BJ (cell line): ENCODE measurements around the gene DCHS2. TPM values are rescaled to one million over a fixed set of nuclear protein-coding genes. Genes with fewer than 3 reads are reported as not detected.

Experiments used
- CTCF ChIA-PET: fragments of 350-600 bp; formaldehyde crosslinking; extraction: SDS; loops from one replicate; lab custom pipeline; 2021; ENCODE audit warnings: antibody characterized with exemption, inconsistent platforms; lab: Yijun Ruan, JAX
- POLR2A ChIA-PET: fragments of 300-600 bp; sonication (Branson Sonifier 250); formaldehyde crosslinking; extraction: SDS; loops from one replicate; lab custom pipeline; 2021; ENCODE audit warnings: antibody characterized with exemption; lab: Charles Lee
- DNase-seq: peaks from one replicate; pipeline ENCODE4 v3.0.0-alpha.2; 2011; ENCODE audit warnings: low read depth
- H3K27me3 ChIP-seq: 2 replicates; pipeline ENCODE4 v1.6.0; 2011; ENCODE audit warnings: low read length; ENCODE audit not compliant: control insufficient read depth, insufficient read depth
- H3K36me3 ChIP-seq: 2 replicates; pipeline ENCODE4 v1.5.1; 2011; ENCODE audit warnings: low read length; ENCODE audit not compliant: control insufficient read depth, insufficient read depth
- H3K4me3 ChIP-seq: 2 replicates; pipeline ENCODE4 v1.5.1; 2011; ENCODE audit warnings: low read depth, mild to moderate bottlenecking, control low read depth, low read length
- polyA plus RNA-seq: library from polyadenylated mRNA; depleted of rRNA; stranded (reverse); fragments of >200 nt; gene quantifications from 2 replicates; pipeline ENCODE4 v1.2.3, GENCODE V29; 2011
- TF ChIP-seq, protein P1 (sequence below): IDR thresholded peaks from 2 replicates; pipeline ENCODE4 v1.5.1; 2011; ENCODE audit warnings: low read depth, mild to moderate bottlenecking, control low read depth, inconsistent platforms, low read length, moderate library complexity; ENCODE audit not compliant: insufficient read depth

Gene DCHS2
- polyA plus RNA-seq, 1 experiment = not detected

DNA sequence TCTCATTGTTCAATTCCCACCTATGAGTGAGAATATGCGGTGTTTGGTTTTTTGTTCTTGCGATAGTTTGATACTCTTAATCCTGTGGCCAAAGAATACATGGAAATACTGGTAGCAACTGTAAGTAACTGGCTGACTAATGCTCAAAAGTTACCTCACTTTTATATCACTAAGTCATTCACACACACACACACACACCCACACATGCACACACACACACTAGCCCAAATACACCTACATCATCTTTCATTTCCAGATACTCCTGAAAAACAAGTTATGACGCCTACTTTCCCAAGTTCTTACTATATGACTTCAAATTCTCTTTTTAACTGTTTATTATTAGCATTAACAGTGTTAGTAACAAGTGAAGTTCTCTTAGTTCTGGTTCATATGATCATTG lies 101.3 kb downstream of the DCHS2 start:
- no peak for DNase-seq
- ChIA-PET POLR2A (no interaction called here), CTCF (interaction anchor here (1.1 kb wide), 1 partner anchor 16 kb away, joined by 3 read pairs; no protein-coding TSS in a partner anchor)
- no peaks in the 10 kb centered on the region for H3K27me3 ChIP-seq
- TF ChIP-seq, protein P1, sequence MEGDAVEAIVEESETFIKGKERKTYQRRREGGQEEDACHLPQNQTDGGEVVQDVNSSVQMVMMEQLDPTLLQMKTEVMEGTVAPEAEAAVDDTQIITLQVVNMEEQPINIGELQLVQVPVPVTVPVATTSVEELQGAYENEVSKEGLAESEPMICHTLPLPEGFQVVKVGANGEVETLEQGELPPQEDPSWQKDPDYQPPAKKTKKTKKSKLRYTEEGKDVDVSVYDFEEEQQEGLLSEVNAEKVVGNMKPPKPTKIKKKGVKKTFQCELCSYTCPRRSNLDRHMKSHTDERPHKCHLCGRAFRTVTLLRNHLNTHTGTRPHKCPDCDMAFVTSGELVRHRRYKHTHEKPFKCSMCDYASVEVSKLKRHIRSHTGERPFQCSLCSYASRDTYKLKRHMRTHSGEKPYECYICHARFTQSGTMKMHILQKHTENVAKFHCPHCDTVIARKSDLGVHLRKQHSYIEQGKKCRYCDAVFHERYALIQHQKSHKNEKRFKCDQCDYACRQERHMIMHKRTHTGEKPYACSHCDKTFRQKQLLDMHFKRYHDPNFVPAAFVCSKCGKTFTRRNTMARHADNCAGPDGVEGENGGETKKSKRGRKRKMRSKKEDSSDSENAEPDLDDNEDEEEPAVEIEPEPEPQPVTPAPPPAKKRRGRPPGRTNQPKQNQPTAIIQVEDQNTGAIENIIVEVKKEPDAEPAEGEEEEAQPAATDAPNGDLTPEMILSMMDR = no peak
- no peaks in the 10 kb centered on the region for H3K36me3 ChIP-seq
- no peak overlapping the region for H3K4me3 ChIP-seq

DNA sequence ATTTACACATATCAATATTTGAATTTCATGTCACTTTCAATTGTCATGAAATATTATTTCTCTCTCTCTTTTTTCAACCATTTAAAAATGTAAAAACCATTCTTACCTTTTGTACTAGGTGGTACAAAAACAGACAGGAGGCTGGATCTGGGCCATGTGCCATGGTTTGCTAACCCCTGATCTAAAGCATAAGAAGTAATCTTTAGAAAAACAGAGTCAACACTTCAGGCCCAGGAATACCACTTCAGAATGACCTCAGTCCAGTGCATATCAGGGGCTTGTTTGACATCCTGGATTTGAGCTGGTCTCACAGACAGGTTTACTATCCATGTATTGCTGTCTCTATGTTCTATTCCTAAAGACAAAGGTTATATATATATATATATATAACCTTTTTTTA lies 102.5 kb downstream of the DCHS2 start:
- H3K27me3 ChIP-seq = no peaks in the 10 kb centered on the region
- ChIA-PET POLR2A (no interaction called here), CTCF (interaction anchor here (1.1 kb wide), 1 partner anchor 17 kb away, joined by 3 read pairs; no protein-coding TSS in a partner anchor)
- no peak overlapping the region for H3K4me3 ChIP-seq
- no peak for DNase-seq
- TF ChIP-seq, protein P1 = no peak
- H3K36me3 ChIP-seq = no peaks in the 10 kb centered on the region

DNA sequence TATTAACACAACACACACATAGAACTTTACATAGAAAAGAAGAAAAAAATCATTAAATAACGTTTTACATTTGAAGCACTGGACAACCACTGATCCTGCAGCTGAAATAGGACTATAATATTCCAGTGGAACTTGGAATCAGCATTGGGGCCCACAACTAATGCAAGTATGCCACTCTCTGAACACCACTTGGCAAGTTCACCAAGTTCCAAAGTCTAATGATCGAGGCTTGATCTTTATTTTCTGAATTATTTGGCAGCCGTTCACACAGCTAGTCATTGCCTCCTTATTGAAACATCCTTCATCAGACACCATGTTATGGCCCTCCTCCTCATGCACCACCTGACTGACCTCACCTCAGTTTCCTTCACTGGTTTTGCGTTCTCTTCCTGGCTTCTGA lies 107.6 kb downstream of the DCHS2 start:
- DNase-seq = no peak
- CTCF ChIA-PET = no interaction called here
- POLR2A ChIA-PET = no interaction called here
- Histone ChIP-seq H3K27me3 (no peaks in the 10 kb centered on the region), H3K36me3 (no peaks in the 10 kb centered on the region), H3K4me3 (no peak overlapping the region)
- TF ChIP-seq, protein P1 = no peak

DNA sequence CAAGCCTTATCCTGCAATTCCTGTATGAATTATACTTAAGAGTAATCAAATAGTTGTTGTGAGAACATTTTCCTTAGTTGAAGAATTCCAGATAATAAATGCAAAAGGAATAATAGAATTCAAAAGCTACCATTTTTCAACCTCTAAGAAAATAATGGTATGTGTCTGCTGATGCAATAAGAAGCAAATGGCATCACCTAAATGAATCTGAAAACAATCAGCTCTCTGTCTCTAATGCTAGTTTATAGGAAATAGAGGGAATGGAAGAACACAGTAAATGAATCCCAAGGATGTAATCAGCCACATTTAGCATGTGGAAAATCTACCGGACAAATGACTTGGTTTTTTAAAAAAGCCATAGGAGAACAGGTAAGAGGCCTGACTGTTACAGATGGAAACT lies 115.1 kb downstream of the DCHS2 start:
- ChIA-PET POLR2A (no interaction called here), CTCF (interaction anchor here (0.7 kb wide), 1 partner anchor 36 kb away, joined by 3 read pairs; no protein-coding TSS in a partner anchor)
- Histone ChIP-seq H3K4me3 (no peak overlapping the region), H3K36me3 (no peaks in the 10 kb centered on the region), H3K27me3 (no peaks in the 10 kb centered on the region)
- TF ChIP-seq, protein P1 = no peak
- no peak for DNase-seq

DNA sequence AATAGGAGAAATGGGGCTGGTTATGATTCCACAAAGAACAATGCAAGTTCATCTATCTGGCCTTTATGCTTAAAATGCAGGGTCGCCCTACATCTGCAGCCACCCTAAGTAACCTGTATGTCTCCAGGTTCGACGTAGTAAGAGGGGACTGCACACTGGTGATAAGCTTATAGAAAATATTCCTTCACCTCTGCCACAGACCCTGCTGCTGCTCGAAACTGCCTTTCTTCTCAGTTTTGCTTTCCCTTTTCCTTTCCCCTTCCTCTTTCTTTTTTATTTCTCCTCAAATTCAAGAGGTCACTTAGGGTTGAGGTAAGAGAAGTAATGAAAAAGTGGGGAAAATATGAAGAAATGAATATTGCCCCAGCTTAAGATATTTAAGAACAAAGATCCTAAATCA lies 123.5 kb downstream of the DCHS2 start:
- H3K27me3 ChIP-seq = no peaks in the 10 kb centered on the region
- no peak for DNase-seq
- no peaks in the 10 kb centered on the region for H3K36me3 ChIP-seq
- POLR2A ChIA-PET = no interaction called here
- TF ChIP-seq, protein P1 = no peak
- H3K4me3 ChIP-seq = no peak overlapping the region
- CTCF ChIA-PET = interaction anchor here (1.0 to 1.6 kb wide), 2 partner anchors 10 to 23 kb away, joined by 3 to 4 read pairs; no protein-coding TSS in a partner anchor
